Measurements from ENCODE around the gene RBM38. TPM values are rescaled to one million over a fixed set of nuclear protein-coding genes. Genes with fewer than 3 reads are reported as not detected.

RBM38 gene
- total and polyA plus RNA-seq, 12 donors = 3.0 to 30.9 (median 14.1) TPM

- TF ChIP-seq, protein P1, sequence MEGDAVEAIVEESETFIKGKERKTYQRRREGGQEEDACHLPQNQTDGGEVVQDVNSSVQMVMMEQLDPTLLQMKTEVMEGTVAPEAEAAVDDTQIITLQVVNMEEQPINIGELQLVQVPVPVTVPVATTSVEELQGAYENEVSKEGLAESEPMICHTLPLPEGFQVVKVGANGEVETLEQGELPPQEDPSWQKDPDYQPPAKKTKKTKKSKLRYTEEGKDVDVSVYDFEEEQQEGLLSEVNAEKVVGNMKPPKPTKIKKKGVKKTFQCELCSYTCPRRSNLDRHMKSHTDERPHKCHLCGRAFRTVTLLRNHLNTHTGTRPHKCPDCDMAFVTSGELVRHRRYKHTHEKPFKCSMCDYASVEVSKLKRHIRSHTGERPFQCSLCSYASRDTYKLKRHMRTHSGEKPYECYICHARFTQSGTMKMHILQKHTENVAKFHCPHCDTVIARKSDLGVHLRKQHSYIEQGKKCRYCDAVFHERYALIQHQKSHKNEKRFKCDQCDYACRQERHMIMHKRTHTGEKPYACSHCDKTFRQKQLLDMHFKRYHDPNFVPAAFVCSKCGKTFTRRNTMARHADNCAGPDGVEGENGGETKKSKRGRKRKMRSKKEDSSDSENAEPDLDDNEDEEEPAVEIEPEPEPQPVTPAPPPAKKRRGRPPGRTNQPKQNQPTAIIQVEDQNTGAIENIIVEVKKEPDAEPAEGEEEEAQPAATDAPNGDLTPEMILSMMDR (IDR thresholded peaks at IDR 0.05) = no peak
- TF ChIP-seq POLR2A (IDR thresholded peaks at IDR 0.05) = no peak
- no peaks in the 10 kb centered on the region for H3K4me1 ChIP-seq (replicated peaks in 1 of 2)
- intact Hi-C loops (cut with DNase I) = no loop called here
- H3K4me3 ChIP-seq = no peak overlapping the region
- H3K9me3 ChIP-seq (replicated peaks in 1 of 3) = no peaks in the 10 kb centered on the region
- DNase-seq = no peak
- H3K27ac ChIP-seq = no peak overlapping the region
- no peaks in the 10 kb centered on the region for H3K36me3 ChIP-seq (replicated peaks in 1 of 2)
- WGBS, 4 donors = 65 to 84% (median 72%) methylated on average over 6 to 7 of the region's 7 CpGs
- H3K27me3 ChIP-seq = no peaks in the 10 kb centered on the region
Measured at GRCh38 chr20:57422254-57422653, 31.1 kb downstream of the RBM38 start.

DNA sequence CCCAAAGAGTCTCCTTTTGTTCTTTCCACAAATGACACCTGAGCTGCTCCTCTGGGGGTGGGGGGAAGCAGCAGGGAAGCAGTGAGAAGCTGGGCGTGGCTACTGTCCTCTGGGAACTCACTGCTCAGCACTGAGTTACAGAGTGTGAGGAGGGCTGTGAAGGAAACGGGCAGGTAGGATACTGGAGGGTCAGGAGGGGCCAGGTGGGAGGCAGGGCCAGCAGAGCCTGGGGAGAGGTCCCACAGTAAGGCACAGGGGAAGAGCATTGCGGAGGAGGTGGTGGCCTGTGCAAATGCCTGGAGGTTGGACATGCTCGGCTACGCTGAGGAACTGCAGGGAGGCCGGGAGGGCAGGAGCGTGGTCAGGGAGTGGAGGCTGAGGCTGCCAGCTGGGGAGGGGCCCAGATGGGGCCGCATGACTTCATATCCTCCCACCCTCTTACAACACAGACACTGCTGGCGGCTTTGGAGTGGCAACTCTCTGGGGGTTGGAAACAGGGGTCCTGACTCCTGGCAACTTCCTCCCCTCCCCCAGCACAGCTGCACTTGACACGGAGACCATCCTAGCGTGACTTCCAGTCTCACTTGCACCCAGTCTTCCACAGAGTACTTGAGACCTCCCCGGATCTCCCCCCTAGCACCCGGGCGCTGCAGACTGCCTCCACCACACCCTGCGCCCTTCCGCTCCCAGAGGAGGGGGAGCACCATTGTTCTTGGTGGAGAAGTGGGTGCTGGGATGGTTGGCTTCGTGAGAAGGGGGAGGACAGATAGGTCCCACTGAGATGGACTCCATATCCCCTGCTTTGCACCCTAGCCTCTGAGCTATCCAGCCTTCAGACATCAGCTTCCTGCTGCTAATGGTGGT lies 34.2 kb downstream of the RBM38 start:
- 52 to 66% (median 57%) methylated on average over 17 of the region's 17 CpGs for WGBS, 4 donors
- DNase-seq = no peak
- TF ChIP-seq, protein P1 (IDR thresholded peaks at IDR 0.05) = no peak
- no peak for TF ChIP-seq POLR2A (IDR thresholded peaks at IDR 0.05)
- H3K36me3 ChIP-seq (replicated peaks in 1 of 2) = no peaks in the 10 kb centered on the region
- H3K27ac ChIP-seq = no peak overlapping the region
- no peak overlapping the region for H3K4me3 ChIP-seq
- H3K4me1 ChIP-seq (replicated peaks in 1 of 2) = peaks cover 0 to 6% of the 10 kb centered on the region in 2 donors
- intact Hi-C loops (cut with DNase I) = no loop called here
- no peaks in the 10 kb centered on the region for H3K9me3 ChIP-seq (replicated peaks in 1 of 3)
- no peaks in the 10 kb centered on the region for H3K27me3 ChIP-seq

GRCh38 chr20:57426271-57426689 lies 35.1 kb downstream of the RBM38 start:
- 84 to 88% (median 86%) methylated on average over 10 to 13 of the region's 13 CpGs for WGBS, 4 donors
- Histone ChIP-seq H3K27ac (no peak overlapping the region), H3K27me3 (no peaks in the 10 kb centered on the region), H3K9me3 (replicated peaks in 1 of 3) (no peaks in the 10 kb centered on the region), H3K4me3 (no peak overlapping the region), H3K4me1 (replicated peaks in 1 of 2) (peaks cover 0 to 6% of the 10 kb centered on the region in 2 donors), H3K36me3 (replicated peaks in 1 of 2) (no peaks in the 10 kb centered on the region)
- no peak for DNase-seq
- TF ChIP-seq POLR2A (IDR thresholded peaks at IDR 0.05) = no peak
- TF ChIP-seq, protein P1 (IDR thresholded peaks at IDR 0.05) = no peak
- intact Hi-C loops (cut with DNase I) = no loop called here

DNA sequence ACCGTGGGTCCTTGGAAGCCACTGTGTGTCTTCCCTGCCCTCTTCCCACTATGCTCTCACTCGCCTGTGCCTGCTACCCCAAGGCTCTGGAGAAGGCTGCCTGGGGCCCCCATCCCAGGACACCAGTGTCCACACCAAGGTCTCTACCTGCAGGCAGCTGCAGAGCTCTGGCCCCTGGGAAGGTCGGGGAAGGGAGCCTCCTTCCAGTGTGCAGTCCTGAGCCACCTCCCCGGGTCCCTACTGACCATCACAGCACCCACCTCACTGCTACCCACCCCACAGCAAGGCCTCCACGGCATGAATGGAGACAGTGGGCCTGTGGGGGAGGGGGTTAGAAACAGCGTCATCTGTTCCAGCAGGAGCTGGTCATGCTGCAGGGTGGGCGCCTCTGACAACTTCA lies 35.6 kb downstream of the RBM38 start:
- 67 to 86% (median 78%) methylated on average over 3 to 7 of the region's 7 CpGs for WGBS, 4 donors
- H3K27ac ChIP-seq = no peak overlapping the region
- no peaks in the 10 kb centered on the region for H3K36me3 ChIP-seq (replicated peaks in 1 of 2)
- DNase-seq = no peak
- H3K27me3 ChIP-seq = no peaks in the 10 kb centered on the region
- TF ChIP-seq, protein P1 (IDR thresholded peaks at IDR 0.05) = no peak
- no peak for TF ChIP-seq POLR2A (IDR thresholded peaks at IDR 0.05)
- H3K4me3 ChIP-seq = no peak overlapping the region
- H3K9me3 ChIP-seq (replicated peaks in 1 of 3) = no peaks in the 10 kb centered on the region
- peaks cover 0 to 6% of the 10 kb centered on the region in 2 donors for H3K4me1 ChIP-seq (replicated peaks in 1 of 2)
- intact Hi-C loops (cut with DNase I) = no loop called here

Data from adrenal gland (tissue), 12 donors.